ENCODE measurements around the gene UMODL1. TPM values are rescaled to one million over a fixed set of nuclear protein-coding genes. Genes with fewer than 3 reads are reported as not detected.

Gene UMODL1
- total RNA-seq (2014; rRNA removed; shearing (Covaris generic); ENCODE audit: low replicate concordance) = not detected in 2 replicates

- no peaks in the 10 kb centered on the region for H3K27me3 ChIP-seq
- no peaks in the 10 kb centered on the region for H3K36me3 ChIP-seq
- no peak within 1 kb of the TSS for H3K4me3 ChIP-seq
- no peak for DNase-seq
- no peaks in the 10 kb centered on the region for H3K9me3 ChIP-seq
Measured at GRCh38 chr21:42071146-42071737, at the start of gene UMODL1. TSS of gene UMODL1 (plus strand) at chr21:42071317. CDS start at chr21:42071317, 0 bp downstream.

GRCh38 chr21:42021371-42022090 is 49.6 kb upstream of the UMODL1 start:
- no peak overlapping the region for H3K4me3 ChIP-seq
- no peaks in the 10 kb centered on the region for H3K27me3 ChIP-seq
- H3K9me3 ChIP-seq = no peaks in the 10 kb centered on the region
- no peak for DNase-seq
- no peaks in the 10 kb centered on the region for H3K36me3 ChIP-seq

- no peaks in the 10 kb centered on the region for H3K9me3 ChIP-seq
- H3K36me3 ChIP-seq = no peaks in the 10 kb centered on the region
- no peak for DNase-seq
- H3K27me3 ChIP-seq = no peaks in the 10 kb centered on the region
- H3K4me3 ChIP-seq = no peak overlapping the region
Measured at GRCh38 chr21:42022091-42022430, 49.1 kb upstream of the UMODL1 start.

GRCh38 chr21:42022906-42023305 is 48.2 kb upstream of the UMODL1 start:
- no peaks in the 10 kb centered on the region for H3K36me3 ChIP-seq
- no peaks in the 10 kb centered on the region for H3K9me3 ChIP-seq
- no peaks in the 10 kb centered on the region for H3K27me3 ChIP-seq
- no peak overlapping the region for H3K4me3 ChIP-seq
- DNase-seq = no peak

GRCh38 chr21:42025376-42026081 is 45.6 kb upstream of the UMODL1 start:
- peak; percentile 47 for DNase-seq
- Histone ChIP-seq H3K27me3 (no peaks in the 10 kb centered on the region), H3K4me3 (no peak overlapping the region), H3K36me3 (no peaks in the 10 kb centered on the region), H3K9me3 (no peaks in the 10 kb centered on the region)

- no peaks in the 10 kb centered on the region for H3K9me3 ChIP-seq
- no peak for DNase-seq
- no peaks in the 10 kb centered on the region for H3K27me3 ChIP-seq
- no peaks in the 10 kb centered on the region for H3K36me3 ChIP-seq
- no peak overlapping the region for H3K4me3 ChIP-seq
Measured at GRCh38 chr21:42026082-42026435, 45.1 kb upstream of the UMODL1 start.

- H3K4me3 ChIP-seq = no peak overlapping the region
- H3K9me3 ChIP-seq = no peaks in the 10 kb centered on the region
- no peaks in the 10 kb centered on the region for H3K36me3 ChIP-seq
- DNase-seq = no peak
- H3K27me3 ChIP-seq = no peaks in the 10 kb centered on the region
Measured at GRCh38 chr21:42027085-42027821, 43.9 kb upstream of the UMODL1 start.

- H3K36me3 ChIP-seq = no peaks in the 10 kb centered on the region
- no peak overlapping the region for H3K4me3 ChIP-seq
- no peak for DNase-seq
- no peaks in the 10 kb centered on the region for H3K27me3 ChIP-seq
- no peaks in the 10 kb centered on the region for H3K9me3 ChIP-seq
Measured at GRCh38 chr21:42027822-42028765, 43.0 kb upstream of the UMODL1 start.

GRCh38 chr21:42028766-42029425 is 42.2 kb upstream of the UMODL1 start:
- DNase-seq = no peak
- Histone ChIP-seq H3K36me3 (no peaks in the 10 kb centered on the region), H3K27me3 (no peaks in the 10 kb centered on the region), H3K9me3 (no peaks in the 10 kb centered on the region), H3K4me3 (no peak overlapping the region)

- DNase-seq = no peak
- Histone ChIP-seq H3K27me3 (no peaks in the 10 kb centered on the region), H3K9me3 (no peaks in the 10 kb centered on the region; the same call in 1 of the 2 replicates), H3K36me3 (no peaks in the 10 kb centered on the region), H3K4me3 (no peak overlapping the region)
Measured at GRCh38 chr21:42030311-42030710, 40.8 kb upstream of the UMODL1 start.

GRCh38 chr21:42031241-42031640 is 39.9 kb upstream of the UMODL1 start:
- Histone ChIP-seq H3K9me3 (no peaks in the 10 kb centered on the region; the same call in 1 of the 2 replicates), H3K36me3 (no peaks in the 10 kb centered on the region), H3K27me3 (no peaks in the 10 kb centered on the region), H3K4me3 (no peak overlapping the region)
- DNase-seq = no peak

GRCh38 chr21:42031816-42032215 is 39.3 kb upstream of the UMODL1 start:
- Histone ChIP-seq H3K9me3 (no peaks in the 10 kb centered on the region; the same call in 1 of the 2 replicates), H3K36me3 (no peaks in the 10 kb centered on the region), H3K27me3 (no peaks in the 10 kb centered on the region), H3K4me3 (no peak overlapping the region)
- DNase-seq = no peak

- DNase-seq = no peak
- H3K36me3 ChIP-seq = no peaks in the 10 kb centered on the region
- no peaks in the 10 kb centered on the region; the same call in 1 of the 2 replicates for H3K9me3 ChIP-seq
- no peaks in the 10 kb centered on the region for H3K27me3 ChIP-seq
- H3K4me3 ChIP-seq = no peak overlapping the region
Measured at GRCh38 chr21:42032266-42032665, 38.9 kb upstream of the UMODL1 start.

GRCh38 chr21:42032968-42033367 is 38.1 kb upstream of the UMODL1 start:
- H3K4me3 ChIP-seq = no peak overlapping the region
- DNase-seq = no peak
- no peaks in the 10 kb centered on the region for H3K36me3 ChIP-seq
- no peaks in the 10 kb centered on the region for H3K27me3 ChIP-seq
- no peaks in the 10 kb centered on the region; the same call in 1 of the 2 replicates for H3K9me3 ChIP-seq

GRCh38 chr21:42036313-42036712 is 34.8 kb upstream of the UMODL1 start:
- DNase-seq = no peak
- Histone ChIP-seq H3K9me3 (no peaks in the 10 kb centered on the region; the same call in 1 of the 2 replicates), H3K4me3 (no peak overlapping the region)

GRCh38 chr21:42037516-42037915 is 33.6 kb upstream of the UMODL1 start:
- Histone ChIP-seq H3K36me3 (no peaks in the 10 kb centered on the region), H3K27me3 (no peaks in the 10 kb centered on the region), H3K9me3 (no peaks in the 10 kb centered on the region; the same call in 1 of the 2 replicates), H3K4me3 (no peak overlapping the region)
- no peak for DNase-seq

More at GRCh38 chr21:42036313-42036712, 34.8 kb upstream of the UMODL1 start:
- no peaks in the 10 kb centered on the region for H3K36me3 ChIP-seq
- H3K27me3 ChIP-seq = no peaks in the 10 kb centered on the region

Measured in MG63 (cell line).